ENCODE measurements around the gene NADSYN1.

NADSYN1 gene

GRCh38 chr11:71484248-71485062 lies 31.5 kb downstream of the NADSYN1 start:
- no peak for DNase-seq (ENCODE audit: low read depth)
- H3K4me3 ChIP-seq (ENCODE audit: low read length): no peak overlapping the region
- TF ChIP-seq CTCF (conservative IDR thresholded peaks at IDR 0.05; ENCODE audit: low read depth, low read length): no peak

GRCh38 chr11:71485063-71485399 lies 32.0 kb downstream of the NADSYN1 start:
- TF ChIP-seq CTCF (conservative IDR thresholded peaks at IDR 0.05; ENCODE audit: low read depth, low read length): no peak
- DNase-seq (ENCODE audit: low read depth): no peak
- H3K4me3 ChIP-seq (ENCODE audit: low read length): no peak overlapping the region

GRCh38 chr11:71485466-71485865 lies 32.5 kb downstream of the NADSYN1 start:
- DNase-seq (ENCODE audit: low read depth): no peak
- no peak overlapping the region for H3K4me3 ChIP-seq (ENCODE audit: low read length)
- no peak for TF ChIP-seq CTCF (conservative IDR thresholded peaks at IDR 0.05; ENCODE audit: low read depth, low read length)

GRCh38 chr11:71486320-71486719 lies 33.3 kb downstream of the NADSYN1 start:
- no peak for TF ChIP-seq CTCF (conservative IDR thresholded peaks at IDR 0.05; ENCODE audit: low read depth, low read length)
- no peak overlapping the region for H3K4me3 ChIP-seq (ENCODE audit: low read length)
- no peak for DNase-seq (ENCODE audit: low read depth)

GRCh38 chr11:71488681-71489270 lies 35.8 kb downstream of the NADSYN1 start:
- no peak overlapping the region for H3K4me3 ChIP-seq (ENCODE audit: low read length)
- no peak for TF ChIP-seq CTCF (conservative IDR thresholded peaks at IDR 0.05; ENCODE audit: low read depth, low read length)
- DNase-seq (ENCODE audit: low read depth): no peak

GRCh38 chr11:71489311-71490043 lies 36.5 kb downstream of the NADSYN1 start:
- no peak for TF ChIP-seq CTCF (conservative IDR thresholded peaks at IDR 0.05; ENCODE audit: low read depth, low read length)

More at GRCh38 chr11:71489311-71490043, 36.5 kb downstream of the NADSYN1 start:
- no peak overlapping the region for H3K4me3 ChIP-seq (ENCODE audit: low read length)
- DNase-seq (ENCODE audit: low read depth): no peak

Measured in retinal pigment epithelial cell (primary cell).